ENCODE measurements around the gene SORCS2.

Gene SORCS2

GRCh38 chr4:7382634-7383014 lies 190.3 kb downstream of the SORCS2 start:
- ATAC-seq = no peak

- no peak for ATAC-seq
Measured at GRCh38 chr4:7383266-7383665, 190.9 kb downstream of the SORCS2 start.

- no peak for ATAC-seq
Measured at GRCh38 chr4:7384003-7384928, 191.9 kb downstream of the SORCS2 start.

GRCh38 chr4:7384929-7385890 lies 192.9 kb downstream of the SORCS2 start:
- no peak for ATAC-seq

- no peak for ATAC-seq
Measured at GRCh38 chr4:7387925-7388324, 195.6 kb downstream of the SORCS2 start.

- ATAC-seq = no peak
Measured at GRCh38 chr4:7388627-7389026, 196.3 kb downstream of the SORCS2 start.

- ATAC-seq = no peak
Measured at GRCh38 chr4:7389101-7389701, 196.9 kb downstream of the SORCS2 start.

- no peak for ATAC-seq
Measured at GRCh38 chr4:7389719-7390118, 197.4 kb downstream of the SORCS2 start.

GRCh38 chr4:7390336-7390735 lies 198.0 kb downstream of the SORCS2 start:
- ATAC-seq = no peak

GRCh38 chr4:7390906-7391636 lies 198.7 kb downstream of the SORCS2 start:
- no peak for ATAC-seq

- no peak for ATAC-seq
Measured at GRCh38 chr4:7391637-7392437, 199.5 kb downstream of the SORCS2 start.

GRCh38 chr4:7392438-7393421 lies 200.4 kb downstream of the SORCS2 start:
- no peak for ATAC-seq

- ATAC-seq = no peak
Measured at GRCh38 chr4:7393601-7394575, 201.6 kb downstream of the SORCS2 start.

- no peak for ATAC-seq
Measured at GRCh38 chr4:7394681-7395451, 202.5 kb downstream of the SORCS2 start.

- no peak for ATAC-seq
Measured at GRCh38 chr4:7395645-7396044, 203.3 kb downstream of the SORCS2 start.

- no peak for ATAC-seq
Measured at GRCh38 chr4:7396186-7396910, 204.0 kb downstream of the SORCS2 start.
